Testis (tissue), 3 donors: ENCODE data around the gene ZNF516. TPM values are rescaled to one million over a fixed set of nuclear protein-coding genes. Genes with fewer than 3 reads are reported as not detected.
A peak's percentile ranks its signal among the peaks of the same experiment; 100 is the strongest.

Source experiments
- DNase-seq: peaks from one replicate; pipeline ENCODE4 v3.0.0-alpha.2; 2019
- H3K27ac ChIP-seq, 2 donors: fragments of 200-600 bp; sonication (generic); one replicate each; pipeline ENCODE4 v1.5.1; 2019
- H3K27me3 ChIP-seq: fragments of 200-600 bp; sonication (generic); one replicate; pipeline ENCODE4 v1.5.1; 2019
- H3K36me3 ChIP-seq: fragments of 200-600 bp; sonication (generic); one replicate; pipeline ENCODE4 v1.5.1; 2017; ENCODE audit warnings: low read depth; ENCODE audit errors: missing control alignments
- H3K4me1 ChIP-seq: fragments of 200-600 bp; sonication (generic); one replicate; pipeline ENCODE4 v1.5.1; 2019
- H3K4me3 ChIP-seq, 2 donors: fragments of 200-600 bp; sonication (generic); one replicate each; pipeline ENCODE4 v1.5.1; 2017 to 2019
- H3K9me3 ChIP-seq: fragments of 200-600 bp; sonication (generic); one replicate; pipeline ENCODE4 v1.5.1; 2017
- CTCF ChIP-seq, 3 experiments: fragments of 450-650 bp in 2 of 3; fragments of 200-600 bp in 1 of 3; sonication (generic) in 1 of 3; IDR thresholded peaks; one replicate each; pipeline ENCODE4 v1.5.1; 2016 to 2019; ENCODE audit warnings: antibody characterized with exemption in 3 of 3, mild to moderate bottlenecking in 2 of 3, moderate library complexity in 1 of 3
- POLR2A ChIP-seq: fragments of 450-650 bp; IDR thresholded peaks from one replicate; pipeline ENCODE4 v1.6.1; 2017; ENCODE audit warnings: antibody characterized with exemption, mild to moderate bottlenecking, moderate library complexity
- WGBS, 2 donors: methylation state at CpG; one replicate each; pipeline ENCODE4 v1.1.5; 2018; 5-methylcytosine and 5-hydroxymethylcytosine counted together
- intact Hi-C: fragments of 100-400 bp; cut with DNase I; formaldehyde crosslinking; loops from one replicate; pipeline ENCODE4 v1.15.1; 2023; ENCODE audit warnings: low total_unique reads
- polyA plus RNA-seq: library from polyadenylated mRNA; stranded (reverse); fragments of 350-450 nt; fragmentation: Illumina TruSeq; extraction: RNeasy Lipid Tissue Mini Kit (QIAGEN cat#74804); gene quantifications from one replicate; pipeline ENCODE4 v1.2.3, GENCODE V29; 2014; ENCODE audit warnings: low read depth, low replicate concordance; ENCODE audit not compliant: insufficient read depth
- total RNA-seq, 2 donors: library from RNA; depleted of rRNA; stranded (reverse); fragments of >200 nt; gene quantifications; one replicate each; pipeline ENCODE4 v1.2.3, GENCODE V29; 2016

ZNF516 gene
- total and polyA plus RNA-seq, 3 donors from 2014 or later: 79.0 to 212 (median 189) TPM

GRCh38 chr18:76496194-76496890 lies 1.3 kb upstream of the ZNF516 start:
- Histone ChIP-seq H3K27me3 (no peaks in the 10 kb centered on the region), H3K4me1 (peaks cover 3% of the 10 kb centered on the region), H3K9me3 (no peaks in the 10 kb centered on the region), H3K27ac (peak overlapping the region; percentile 91 to 98), H3K36me3 (no peaks in the 10 kb centered on the region), H3K4me3 (peak overlapping the region; percentile 78 to 92)
- DNase-seq: peak; percentile 91
- WGBS, 2 donors: 9 to 15% methylated on average over 11 to 46 of the region's 48 CpGs
- intact Hi-C loops: no loop called here
- TF ChIP-seq POLR2A: no peak
- TF ChIP-seq CTCF (IDR thresholded peaks at IDR 0.05): no peak

- WGBS, 2 donors: 1% methylated on average over 32 to 41 of the region's 43 CpGs
- intact Hi-C loops: no loop called here
- peaks cover 3% of the 10 kb centered on the region for H3K4me1 ChIP-seq
- DNase-seq: peak; percentile 63
- peak overlapping the region; percentile 91 to 98 for H3K27ac ChIP-seq
- no peaks in the 10 kb centered on the region for H3K9me3 ChIP-seq
- TF ChIP-seq POLR2A (no peak), CTCF (IDR thresholded peaks at IDR 0.05) (no peak)
- no peaks in the 10 kb centered on the region for H3K36me3 ChIP-seq
- H3K4me3 ChIP-seq: peak overlapping the region; percentile 78 to 92
- no peaks in the 10 kb centered on the region for H3K27me3 ChIP-seq
Measured at GRCh38 chr18:76495435-76496193, 572 bp upstream of the ZNF516 start.

GRCh38 chr18:76494231-76495005 lies 624 bp downstream of the ZNF516 start:
- Histone ChIP-seq H3K27me3 (no peaks in the 10 kb centered on the region), H3K4me1 (peaks cover 10% of the 10 kb centered on the region), H3K9me3 (no peaks in the 10 kb centered on the region), H3K36me3 (no peaks in the 10 kb centered on the region), H3K4me3 (peak overlapping the region; percentile 78 to 92), H3K27ac (peak overlapping the region; percentile 91 to 98)
- WGBS, 2 donors: 1% methylated on average over 35 to 49 of the region's 56 CpGs
- intact Hi-C loops: no loop called here
- DNase-seq: peak; percentile 69
- TF ChIP-seq CTCF (IDR thresholded peaks at IDR 0.05) (no peak), POLR2A (no peak)

- Histone ChIP-seq H3K27me3 (no peaks in the 10 kb centered on the region), H3K4me1 (peaks cover 12% of the 10 kb centered on the region), H3K36me3 (no peaks in the 10 kb centered on the region), H3K27ac (peak overlapping the region; percentile 91 to 98), H3K4me3 (peak overlapping the region; percentile 78 to 92), H3K9me3 (no peaks in the 10 kb centered on the region)
- DNase-seq: no peak
- WGBS, 2 donors: 0 to 1% methylated on average over 31 of the region's 31 CpGs
- intact Hi-C loops: no loop called here
- TF ChIP-seq POLR2A: no peak
- no peak for TF ChIP-seq CTCF (IDR thresholded peaks at IDR 0.05)
Measured at GRCh38 chr18:76493213-76494161, 1.6 kb downstream of the ZNF516 start.
